Measurements from ENCODE around the gene ASXL3. TPM values are rescaled to one million over a fixed set of nuclear protein-coding genes. Genes with fewer than 3 reads are reported as not detected.

ASXL3 gene
- total RNA-seq, 2 donors from 2014 or later, result 0.59 to 1.7 TPM

GRCh38 chr18:33745871-33746545 is 168.0 kb downstream of the ASXL3 start:
- no peak overlapping the region for H3K27ac ChIP-seq
- TF ChIP-seq, protein P1, sequence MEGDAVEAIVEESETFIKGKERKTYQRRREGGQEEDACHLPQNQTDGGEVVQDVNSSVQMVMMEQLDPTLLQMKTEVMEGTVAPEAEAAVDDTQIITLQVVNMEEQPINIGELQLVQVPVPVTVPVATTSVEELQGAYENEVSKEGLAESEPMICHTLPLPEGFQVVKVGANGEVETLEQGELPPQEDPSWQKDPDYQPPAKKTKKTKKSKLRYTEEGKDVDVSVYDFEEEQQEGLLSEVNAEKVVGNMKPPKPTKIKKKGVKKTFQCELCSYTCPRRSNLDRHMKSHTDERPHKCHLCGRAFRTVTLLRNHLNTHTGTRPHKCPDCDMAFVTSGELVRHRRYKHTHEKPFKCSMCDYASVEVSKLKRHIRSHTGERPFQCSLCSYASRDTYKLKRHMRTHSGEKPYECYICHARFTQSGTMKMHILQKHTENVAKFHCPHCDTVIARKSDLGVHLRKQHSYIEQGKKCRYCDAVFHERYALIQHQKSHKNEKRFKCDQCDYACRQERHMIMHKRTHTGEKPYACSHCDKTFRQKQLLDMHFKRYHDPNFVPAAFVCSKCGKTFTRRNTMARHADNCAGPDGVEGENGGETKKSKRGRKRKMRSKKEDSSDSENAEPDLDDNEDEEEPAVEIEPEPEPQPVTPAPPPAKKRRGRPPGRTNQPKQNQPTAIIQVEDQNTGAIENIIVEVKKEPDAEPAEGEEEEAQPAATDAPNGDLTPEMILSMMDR (IDR thresholded peaks at IDR 0.05), result no peak
- H3K4me1 ChIP-seq, result no peaks in the 10 kb centered on the region
- no peak overlapping the region for H3K9ac ChIP-seq (ENCODE audit: low read depth in 2 of 2, low read length in 2 of 2)
- H3K27me3 ChIP-seq, result no peaks in the 10 kb centered on the region
- no peak for DNase-seq
- intact Hi-C loops (cut with DNase I), result no loop called here
- no peak overlapping the region for H3K4me3 ChIP-seq
- no peaks in the 10 kb centered on the region for H3K36me3 ChIP-seq
- H3K9me3 ChIP-seq, result no peaks in the 10 kb centered on the region

- no peaks in the 10 kb centered on the region for H3K9me3 ChIP-seq
- H3K9ac ChIP-seq (ENCODE audit: low read depth in 2 of 2, low read length in 2 of 2), result no peak overlapping the region
- no peaks in the 10 kb centered on the region for H3K36me3 ChIP-seq
- H3K4me1 ChIP-seq, result no peaks in the 10 kb centered on the region
- intact Hi-C loops (cut with DNase I), result no loop called here
- no peak for DNase-seq
- H3K27ac ChIP-seq, result no peak overlapping the region
- no peaks in the 10 kb centered on the region for H3K27me3 ChIP-seq
- TF ChIP-seq, protein P1 (IDR thresholded peaks at IDR 0.05), result no peak
- no peak overlapping the region for H3K4me3 ChIP-seq
Observed at GRCh38 chr18:33749834-33750233, 171.8 kb downstream of the ASXL3 start.

GRCh38 chr18:33750366-33750765 is 172.3 kb downstream of the ASXL3 start:
- Histone ChIP-seq H3K4me3 (no peak overlapping the region), H3K9ac (ENCODE audit: low read depth in 2 of 2, low read length in 2 of 2) (no peak overlapping the region), H3K36me3 (no peaks in the 10 kb centered on the region), H3K4me1 (no peaks in the 10 kb centered on the region), H3K27ac (no peak overlapping the region), H3K27me3 (no peaks in the 10 kb centered on the region), H3K9me3 (no peaks in the 10 kb centered on the region)
- TF ChIP-seq, protein P1 (IDR thresholded peaks at IDR 0.05), result no peak
- no peak for DNase-seq
- intact Hi-C loops (cut with DNase I), result no loop called here

GRCh38 chr18:33751613-33752221 is 173.7 kb downstream of the ASXL3 start:
- Histone ChIP-seq H3K9me3 (no peaks in the 10 kb centered on the region), H3K4me3 (no peak overlapping the region), H3K4me1 (no peaks in the 10 kb centered on the region), H3K9ac (ENCODE audit: low read depth in 2 of 2, low read length in 2 of 2) (no peak overlapping the region), H3K27me3 (no peaks in the 10 kb centered on the region), H3K27ac (no peak overlapping the region), H3K36me3 (no peaks in the 10 kb centered on the region)
- TF ChIP-seq, protein P1 (IDR thresholded peaks at IDR 0.05), result peak; percentile 47
- no peak for DNase-seq
- intact Hi-C loops (cut with DNase I), result no loop called here

DNA sequence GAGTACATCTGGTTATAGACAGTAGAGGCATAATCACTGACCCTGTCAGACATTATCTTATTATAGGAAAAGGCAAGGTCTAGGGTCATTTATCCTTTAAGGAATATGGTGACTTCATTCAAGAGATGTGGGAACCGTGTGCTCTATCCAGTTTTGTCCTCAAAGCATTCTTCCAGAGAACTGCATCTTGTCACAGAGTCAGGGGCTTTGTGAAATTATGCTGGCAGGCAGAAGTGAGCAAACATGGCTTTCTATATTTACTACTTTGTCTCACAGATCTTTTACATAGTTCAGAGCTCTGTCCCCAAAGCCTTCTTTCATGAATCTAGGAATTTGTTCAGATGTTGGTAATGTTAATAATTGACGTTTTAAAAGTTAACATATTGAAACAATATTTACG is 177.4 kb downstream of the ASXL3 start:
- TF ChIP-seq, protein P1 (IDR thresholded peaks at IDR 0.05), result no peak
- no peak overlapping the region for H3K27ac ChIP-seq
- no peaks in the 10 kb centered on the region for H3K36me3 ChIP-seq
- H3K27me3 ChIP-seq, result no peaks in the 10 kb centered on the region
- intact Hi-C loops (cut with DNase I), result no loop called here
- H3K4me1 ChIP-seq, result no peaks in the 10 kb centered on the region
- no peak for DNase-seq
- H3K4me3 ChIP-seq, result no peak overlapping the region
- no peak overlapping the region for H3K9ac ChIP-seq (ENCODE audit: low read depth in 2 of 2, low read length in 2 of 2)
- H3K9me3 ChIP-seq, result no peaks in the 10 kb centered on the region

Measured in colonic mucosa (tissue), 4 donors.